ENCODE data around the gene ID3. TPM values are rescaled to one million over a fixed set of nuclear protein-coding genes. Genes with fewer than 3 reads are reported as not detected.

Gene ID3
- total and polyA plus RNA-seq, 9 of the 15 experiments (the other 6 are each of a cell fraction or from before 2014, with no cell fraction given), result 6.8 to 59.8 (median 23.5) TPM

DNA sequence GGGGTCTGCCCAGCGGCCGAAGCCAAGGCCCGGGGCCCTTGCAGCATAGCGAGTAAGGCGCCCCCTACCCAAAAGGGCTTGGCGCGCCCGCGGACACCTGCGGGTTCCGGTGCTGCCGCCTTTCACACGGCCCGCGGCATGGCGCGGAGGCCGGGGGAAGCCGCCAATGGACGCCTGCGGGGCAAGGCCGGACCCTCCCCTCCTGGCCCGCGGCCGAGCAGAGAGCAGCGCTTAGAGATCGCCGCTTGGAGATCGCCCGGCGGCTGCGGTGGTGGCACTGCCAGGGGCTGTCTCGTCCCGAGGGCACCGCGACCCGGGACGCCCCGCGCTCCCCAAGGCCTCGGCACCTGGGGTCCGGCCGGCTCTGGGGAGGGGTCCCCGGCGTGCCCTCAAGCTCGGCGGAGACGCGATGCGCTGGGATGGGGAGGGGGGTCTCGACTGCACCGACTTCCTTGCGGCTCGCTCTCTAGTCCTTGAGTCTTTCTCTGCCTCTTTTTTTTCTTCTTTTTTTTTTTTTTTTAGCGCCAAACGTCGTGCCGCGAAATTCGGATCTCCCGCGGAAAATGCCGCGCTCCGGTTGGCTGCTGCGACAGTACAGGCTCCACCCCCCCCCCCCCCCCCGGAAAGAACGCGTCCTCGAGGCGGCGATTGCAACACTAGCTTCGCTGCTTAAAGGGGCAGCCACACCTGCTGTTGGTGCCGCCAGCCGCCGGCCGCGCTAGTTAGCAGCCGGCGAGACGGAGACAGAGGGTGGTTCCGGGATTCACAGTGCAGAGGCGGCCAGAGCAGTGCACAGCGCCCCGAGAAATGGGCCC lies 28.3 kb downstream of the ID3 start, which contains the start of gene E2F2 (continued):
- 0 out of 2 replicates have a peak, but pooled peaks have one; percentile 8 for TF ChIP-seq NCOA1 (IDR thresholded peaks at IDR 0.05; ENCODE audit: low read depth)
- TF ChIP-seq WHSC1 (IDR thresholded peaks at IDR 0.05; ENCODE audit: low read length), result no peak
- no peak; the same call in 1 of the 2 replicates for TF ChIP-seq CBX5 (IDR thresholded peaks at IDR 0.05; ENCODE audit: borderline replicate concordance, low read depth)
- TF ChIP-seq TARDBP (IDR thresholded peaks at IDR 0.05), result no peak
- no peak for TF ChIP-seq NR2C2 (CRISPR knock-in tag; IDR thresholded peaks at IDR 0.05)
- peak; percentile 49 for TF ChIP-seq NR2C2 (tag; IDR thresholded peaks at IDR 0.05)
- TF ChIP-seq SUPT5H (IDR thresholded peaks at IDR 0.05), result peak; percentile 69; the same call in 1 of the 2 replicates
- TF ChIP-seq BRD4 (IDR thresholded peaks at IDR 0.05), result peak; percentile 85
- peak; percentile 84; the same call in 1 of the 2 replicates for TF ChIP-seq HMGXB4 (CRISPR knock-in tag; IDR thresholded peaks at IDR 0.05)
- TF ChIP-seq E4F1 (CRISPR knock-in tag; IDR thresholded peaks at IDR 0.05; ENCODE audit: borderline replicate concordance), result no peak
- TF ChIP-seq ZC3H8 (IDR thresholded peaks at IDR 0.05), result no peak
- TF ChIP-seq ZKSCAN3 (CRISPR knock-in tag; IDR thresholded peaks at IDR 0.05), result no peak
- no peak for TF ChIP-seq U2AF2 (optimal IDR thresholded peaks at IDR 0.05; ENCODE audit: low read depth, low read length)
- TF ChIP-seq HOXB6 (CRISPR knock-in tag; IDR thresholded peaks at IDR 0.05; ENCODE audit: borderline replicate concordance), result no peak
- no peak for TF ChIP-seq MTA2 (IDR thresholded peaks at IDR 0.05; ENCODE audit: low read depth)
- peak; percentile 30; the same call in 1 of the 2 replicates for TF ChIP-seq ZBTB9 (CRISPR knock-in tag; IDR thresholded peaks at IDR 0.05)
- peak; percentile 87 for TF ChIP-seq NEUROD1 (IDR thresholded peaks at IDR 0.05; ENCODE audit: borderline replicate concordance, low read depth, low read length, partially characterized antibody)
- TF ChIP-seq SIX5 (IDR thresholded peaks at IDR 0.05; ENCODE audit: borderline replicate concordance in 1 of 2, insufficient read depth in 1 of 2, low read depth in 1 of 2, low read length in 2 of 2), result no peak
- TF ChIP-seq NCOA4 (IDR thresholded peaks at IDR 0.05; ENCODE audit: partially characterized antibody), result no peak
- TF ChIP-seq ZNF655 (CRISPR knock-in tag; IDR thresholded peaks at IDR 0.05), result no peak
- TF ChIP-seq SREBF2 (CRISPR knock-in tag; IDR thresholded peaks at IDR 0.05), result 0 out of 2 replicates have a peak, but pooled peaks have one; percentile 82
- peak; percentile 86 for TF ChIP-seq U2AF1 (optimal IDR thresholded peaks at IDR 0.05; ENCODE audit: low read depth, low read length)
- TF ChIP-seq SREBF1 (IDR thresholded peaks at IDR 0.05; ENCODE audit: borderline replicate concordance, low read depth, low read length), result no peak
